GM20431 (cell line): ENCODE measurements around the gene MYO18B.

Experiments used
- in situ Hi-C: fragments of 300-500 bp; cut with MseI, MboI; formaldehyde crosslinking; loops from one replicate; pipeline ENCODE4 v1.15.0; 2020; ENCODE audit warnings: low sequenced_read_pairs; ENCODE audit not compliant: unreplicated experiment

Gene MYO18B

DNA sequence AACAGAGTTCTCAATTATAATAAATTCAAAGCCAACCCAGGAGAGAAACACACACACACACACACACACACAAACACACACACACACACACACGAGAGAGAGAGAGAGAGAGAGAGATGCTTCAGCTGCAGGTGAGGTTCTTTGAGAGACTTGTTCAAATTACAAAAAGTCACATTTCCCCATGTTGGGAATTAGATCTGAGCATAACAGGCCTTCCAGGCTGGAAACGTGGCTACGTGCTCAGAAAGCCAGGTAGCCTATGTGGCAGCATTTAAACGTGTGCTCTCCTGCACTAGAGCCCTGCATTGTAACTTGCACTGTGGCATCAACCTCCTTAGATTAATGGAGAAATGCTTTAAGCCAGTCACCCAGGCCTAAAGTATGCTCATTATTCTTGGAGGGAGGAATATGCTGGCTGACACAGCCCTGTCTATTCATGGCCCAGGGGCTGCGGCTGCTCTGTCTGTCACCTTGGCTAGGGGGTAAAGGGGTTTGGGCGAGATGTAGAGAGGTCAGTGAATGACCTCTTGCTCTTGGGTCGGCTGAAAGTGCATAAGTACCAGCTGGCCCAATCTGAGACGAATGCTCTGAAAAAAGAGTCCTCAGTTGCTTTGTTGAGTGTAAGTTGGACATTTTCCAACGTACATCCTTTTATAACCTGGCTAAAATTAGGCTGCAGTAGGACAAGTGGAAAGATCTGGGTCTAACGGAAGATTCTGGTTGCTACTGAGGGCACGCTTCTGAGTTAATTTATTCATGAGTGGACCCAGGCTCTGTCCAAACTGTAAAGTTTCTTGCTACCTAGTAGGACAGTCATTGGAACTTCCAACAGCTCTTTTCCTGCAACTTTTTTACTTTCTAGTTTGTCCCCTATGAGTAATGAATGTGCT lies 256.1 kb downstream of the MYO18B start:
- in situ Hi-C loops, result no loop called here

DNA sequence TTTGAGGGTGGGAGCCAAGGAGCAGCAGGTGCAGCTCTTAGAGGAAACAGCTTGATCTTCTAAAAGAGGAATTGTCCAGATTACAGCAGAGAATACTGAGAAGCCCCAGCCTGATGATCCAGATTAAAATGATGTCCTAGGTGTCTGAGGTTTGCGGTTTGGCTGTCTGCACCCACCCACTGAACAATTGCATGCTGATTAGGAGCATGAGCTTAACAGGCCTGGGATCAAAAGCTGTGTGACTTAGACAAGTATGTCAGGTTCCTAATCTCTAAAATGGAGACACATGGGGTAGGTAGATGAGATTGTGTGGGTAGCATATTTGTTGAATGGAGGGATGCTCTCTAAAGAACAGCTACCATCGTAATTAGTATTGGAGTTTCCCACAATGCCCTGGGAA lies 260.5 kb downstream of the MYO18B start:
- in situ Hi-C loops, result no loop called here

DNA sequence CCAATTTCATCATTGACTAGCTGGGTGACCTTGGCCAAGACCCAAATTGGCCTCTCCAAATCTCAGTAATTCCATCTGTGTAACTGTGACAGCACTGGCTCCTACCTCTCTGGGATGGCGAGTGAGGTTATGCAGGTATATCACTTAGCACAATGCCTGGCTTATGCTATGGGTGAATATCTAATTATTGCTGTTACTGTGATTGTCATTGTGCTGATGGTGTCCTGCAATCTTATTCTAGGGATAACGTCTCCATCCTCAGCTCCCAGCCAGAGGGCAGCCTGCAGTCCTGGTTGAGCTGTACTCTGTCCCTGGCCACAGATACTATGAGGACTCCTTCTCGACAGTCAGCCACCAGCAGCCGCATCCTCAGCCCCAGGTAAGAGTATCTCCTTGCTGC lies 262.5 kb downstream of the MYO18B start:
- in situ Hi-C loops, result no loop called here

DNA sequence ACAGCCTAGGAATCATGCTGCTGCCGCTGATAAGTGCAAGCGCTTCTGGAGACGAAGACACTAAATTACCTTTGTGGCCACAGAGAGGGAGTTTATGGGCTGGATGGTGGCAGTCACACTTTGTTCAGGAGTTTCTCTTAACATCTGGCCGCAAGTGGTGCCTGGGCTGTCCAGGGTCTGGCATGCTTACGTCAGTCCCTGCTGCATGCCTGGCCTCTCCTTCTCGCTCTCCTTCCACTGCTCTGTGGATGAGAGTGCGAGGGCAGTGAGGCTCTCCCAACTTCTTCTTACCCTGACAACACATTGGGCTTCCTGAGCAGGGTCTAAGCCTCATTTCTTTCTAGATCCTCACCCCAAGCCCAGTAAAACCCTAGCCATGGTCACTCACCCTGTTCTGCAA lies 266.6 kb downstream of the MYO18B start:
- in situ Hi-C loops, result no loop called here

DNA sequence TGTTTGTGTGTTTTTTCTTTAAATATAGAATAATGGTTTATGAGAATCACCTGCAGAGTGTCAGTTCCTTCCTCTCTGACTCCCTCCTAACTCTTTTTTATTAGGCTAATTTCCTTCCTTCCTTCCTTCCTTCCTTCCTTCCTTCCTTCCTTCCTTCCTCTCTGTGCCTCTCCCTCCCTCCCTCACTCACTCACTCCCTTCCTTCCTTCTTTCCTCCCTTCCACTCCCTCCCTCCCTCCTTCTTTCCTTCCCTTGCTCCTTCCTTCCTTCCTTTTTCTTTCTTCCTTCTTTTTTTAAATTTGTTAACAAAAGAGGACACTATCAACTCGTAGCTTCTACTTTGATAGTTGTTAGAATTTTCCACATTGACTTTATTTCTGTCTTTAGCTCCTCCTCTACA lies 274.9 kb downstream of the MYO18B start:
- in situ Hi-C loops, result no loop called here

DNA sequence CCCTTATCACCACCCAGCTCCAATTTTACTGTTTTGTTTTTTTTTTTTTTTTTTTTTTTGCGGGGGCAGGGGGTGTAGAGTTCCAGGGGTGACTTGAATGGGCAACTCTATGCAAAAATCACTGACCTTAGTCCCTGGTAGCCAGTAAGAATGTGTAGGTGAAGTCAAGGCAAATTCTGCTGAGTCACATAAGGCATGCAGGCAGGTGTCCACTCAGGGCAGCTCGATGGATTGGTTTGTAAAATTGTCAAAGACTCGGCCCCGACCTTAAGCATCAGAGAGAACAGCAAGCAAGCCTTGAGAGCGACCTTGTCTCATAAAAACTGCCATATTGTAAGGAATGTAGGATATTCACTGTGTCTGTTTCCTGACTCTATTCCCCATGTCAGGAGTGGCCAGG lies 275.9 kb downstream of the MYO18B start:
- in situ Hi-C loops, result no loop called here

DNA sequence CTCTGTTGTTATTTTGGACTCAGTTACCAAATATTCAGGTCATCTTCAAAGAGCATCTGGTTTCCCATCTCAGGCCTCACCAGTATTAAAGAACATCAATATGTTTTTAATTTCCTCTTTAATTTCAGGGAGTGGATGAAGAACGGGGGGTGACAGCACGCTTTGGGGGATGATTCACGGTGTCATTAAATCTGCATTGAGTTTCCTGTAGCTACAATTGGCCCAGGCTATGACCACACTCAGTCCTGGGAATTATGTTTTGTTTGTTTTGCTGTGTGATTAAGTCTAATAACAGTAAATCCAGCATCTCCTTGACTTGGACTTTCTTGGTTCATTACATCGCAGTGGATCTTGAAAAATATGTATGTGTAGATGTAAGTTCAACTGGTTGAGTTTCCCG lies 277.6 kb downstream of the MYO18B start:
- in situ Hi-C loops, result no loop called here

DNA sequence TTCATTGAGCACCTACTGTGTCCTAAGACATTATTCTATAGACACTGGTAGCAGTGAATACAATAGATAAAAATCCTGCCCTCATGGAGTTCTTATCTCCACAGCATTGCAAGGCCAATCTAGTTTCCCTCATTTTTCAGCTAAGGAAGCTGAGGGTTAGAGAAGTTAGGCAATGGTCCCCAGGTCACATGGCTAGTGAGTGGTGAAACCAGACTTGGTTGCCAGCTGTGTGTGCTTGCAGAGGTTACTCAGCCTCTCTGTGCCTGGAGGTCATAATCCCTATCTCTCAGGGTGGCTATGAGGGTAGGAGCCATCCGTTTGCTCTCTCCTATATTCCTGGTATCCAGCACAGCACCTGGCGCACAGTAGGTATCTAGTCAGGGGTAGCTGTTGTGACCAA lies 279.5 kb downstream of the MYO18B start:
- in situ Hi-C loops, result no loop called here

DNA sequence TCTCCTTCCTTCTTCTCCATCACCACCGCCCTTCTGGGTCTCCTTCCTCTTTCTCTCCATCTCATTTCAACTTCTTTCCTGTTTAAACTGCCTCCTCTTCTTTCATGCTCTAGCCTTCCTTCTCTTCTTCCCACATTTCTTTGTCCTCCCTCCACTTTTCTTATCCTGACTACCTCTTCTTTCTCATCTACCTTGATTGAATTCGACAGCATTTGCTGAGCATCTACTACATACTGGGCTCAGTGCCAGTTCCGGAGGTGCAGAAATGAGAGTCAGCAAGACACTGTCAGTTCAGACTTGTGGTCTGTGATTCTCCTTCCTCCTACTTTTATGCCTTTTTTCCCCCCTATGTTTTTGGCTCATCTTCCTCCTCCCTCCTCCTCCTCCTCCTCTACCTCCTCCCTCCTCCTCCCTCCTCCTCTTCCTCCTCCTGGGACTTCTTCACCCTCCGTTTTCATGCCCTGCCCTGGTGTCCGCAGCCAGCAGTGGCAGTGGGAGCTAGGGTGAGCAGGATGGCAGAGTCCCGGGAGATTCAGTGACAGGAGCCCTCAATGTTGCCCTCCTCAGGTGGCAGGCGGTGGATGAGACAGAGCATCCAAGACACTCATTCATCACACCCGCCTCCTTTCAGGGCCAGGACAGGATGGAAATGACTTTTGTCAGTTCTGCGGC lies 281.3 kb downstream of the MYO18B start:
- in situ Hi-C loops, result no loop called here

DNA sequence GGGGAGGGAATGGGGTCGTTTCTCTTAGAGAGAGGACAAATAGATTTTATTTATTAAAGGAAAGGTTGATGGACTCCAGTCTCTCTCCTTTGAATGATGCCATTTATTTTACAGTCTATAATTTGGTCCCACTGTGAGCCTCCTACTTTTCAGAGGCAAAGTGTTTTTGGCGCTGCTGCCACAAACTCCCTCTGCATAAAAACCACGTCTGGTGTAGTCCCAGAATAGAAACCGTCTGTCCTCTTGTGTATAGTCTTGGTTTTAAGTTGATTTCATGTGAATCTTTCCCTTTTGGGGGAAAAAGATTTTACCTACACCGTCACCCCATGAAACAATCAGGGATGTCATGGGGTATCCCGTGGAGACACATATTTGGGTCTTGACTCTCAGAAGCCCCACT lies 283.6 kb downstream of the MYO18B start:
- in situ Hi-C loops, result no loop called here

DNA sequence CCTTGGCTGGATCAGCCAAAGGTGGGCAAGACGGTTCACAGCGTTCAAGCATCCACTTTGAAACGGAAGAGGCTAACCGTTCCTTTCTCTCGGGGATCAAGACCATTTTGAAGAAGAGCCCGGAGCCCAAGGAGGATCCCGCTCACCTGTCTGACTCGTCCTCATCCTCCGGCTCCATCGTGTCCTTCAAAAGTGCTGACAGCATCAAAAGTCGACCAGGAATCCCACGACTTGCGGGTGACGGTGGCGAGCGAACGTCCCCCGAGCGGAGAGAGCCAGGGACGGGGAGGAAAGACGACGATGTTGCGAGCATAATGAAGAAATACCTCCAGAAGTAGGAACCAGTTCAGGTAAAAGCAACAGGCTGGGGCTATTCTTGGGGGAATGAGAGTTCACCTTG lies 285.4 kb downstream of the MYO18B start:
- in situ Hi-C loops, result no loop called here

DNA sequence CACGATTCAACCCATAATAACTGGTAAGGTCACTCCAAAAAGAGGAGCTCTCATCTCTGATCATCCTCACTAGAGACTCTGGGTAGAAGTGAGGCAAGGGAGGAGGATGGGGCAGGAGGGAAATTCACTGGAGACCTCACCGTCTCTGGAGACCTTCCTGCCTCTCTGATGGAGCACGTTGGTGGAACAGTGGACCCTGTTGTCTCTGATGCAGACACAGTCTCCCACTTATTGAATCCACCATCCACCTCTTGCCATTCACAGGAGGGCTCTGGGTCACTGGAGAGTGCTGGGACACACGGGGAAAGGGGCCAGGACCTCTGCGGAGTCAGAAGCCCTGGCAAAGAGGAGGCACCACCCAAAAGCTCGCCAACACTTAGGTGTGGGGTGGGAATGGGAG lies 289.7 kb downstream of the MYO18B start:
- in situ Hi-C loops, result no loop called here

DNA sequence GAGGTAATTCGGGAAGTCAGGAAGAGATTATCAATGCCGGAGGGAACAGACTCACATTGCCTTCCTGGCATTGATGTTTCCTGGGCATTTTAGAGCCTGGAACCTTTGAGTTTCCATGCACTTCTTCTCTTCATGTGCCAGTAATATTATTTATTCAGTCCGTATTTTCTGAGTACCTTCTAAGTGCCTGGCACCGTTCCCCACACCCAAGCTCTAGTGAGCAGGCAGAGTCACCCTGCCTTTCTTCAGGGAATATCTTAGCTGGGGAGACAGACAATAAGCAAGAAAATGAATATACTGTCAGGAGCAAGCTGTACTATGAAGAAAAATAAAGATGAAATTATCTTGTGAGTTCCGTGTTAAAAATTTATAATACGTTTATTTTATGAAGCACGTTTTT lies 291.1 kb downstream of the MYO18B start:
- in situ Hi-C loops, result no loop called here

DNA sequence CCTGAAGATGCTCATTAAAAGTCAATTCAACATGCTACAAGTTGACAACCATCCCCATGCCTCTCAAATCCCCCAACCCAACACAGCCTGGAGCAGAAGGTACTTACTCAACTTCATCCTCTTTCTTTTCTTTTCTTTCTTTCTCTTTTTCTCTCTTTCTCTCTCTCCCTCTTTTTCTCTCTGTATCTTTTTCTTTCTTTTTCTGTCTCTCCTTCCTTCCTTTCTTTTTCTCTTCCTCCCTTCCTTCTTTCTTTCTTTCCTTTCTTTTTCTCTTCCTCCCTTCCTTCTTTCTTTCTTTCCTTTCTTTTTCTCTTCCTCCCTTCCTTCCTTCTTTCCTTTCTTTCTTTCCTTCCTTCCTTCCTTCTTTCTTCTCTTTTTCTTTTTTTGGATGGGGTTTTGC lies 291.6 kb downstream of the MYO18B start:
- in situ Hi-C loops, result no loop called here

DNA sequence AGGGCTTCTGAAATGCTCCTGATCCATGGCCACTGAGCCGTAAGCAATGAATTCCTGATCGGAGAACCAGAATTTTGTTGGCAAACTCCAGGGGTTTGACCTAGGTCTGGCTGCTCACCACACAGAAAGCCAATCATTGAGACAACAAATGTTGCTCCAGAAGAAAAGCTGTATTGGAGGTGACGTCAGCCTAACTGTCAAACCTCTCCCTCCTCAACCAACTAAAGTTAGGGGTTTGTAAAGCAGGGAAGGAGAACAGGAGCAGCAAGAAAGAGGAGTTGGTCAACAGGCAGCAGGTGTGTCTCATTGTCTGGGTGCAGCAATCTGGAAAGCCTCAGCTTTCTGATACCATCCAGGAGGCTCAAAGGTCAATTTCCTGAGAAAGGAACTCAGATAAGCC lies 293.5 kb downstream of the MYO18B start:
- in situ Hi-C loops, result no loop called here

DNA sequence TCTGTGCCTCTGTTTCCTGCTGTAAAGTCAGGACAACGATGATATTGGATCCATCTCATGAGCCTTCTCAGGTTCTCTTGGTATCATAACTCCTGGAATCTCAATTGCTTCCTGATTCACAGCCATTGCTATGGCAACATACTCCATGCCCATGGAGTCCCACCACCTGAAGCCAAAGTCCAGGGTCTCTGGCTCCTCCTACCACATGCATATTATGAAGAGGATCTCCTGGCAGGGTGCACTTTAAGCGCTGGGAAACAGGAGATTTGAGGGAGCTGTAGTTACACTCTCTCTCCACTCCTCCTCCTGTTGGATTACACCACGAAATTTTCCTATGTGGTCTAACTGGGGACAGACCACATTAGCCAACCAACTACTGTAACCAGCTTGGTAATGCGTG lies 296.4 kb downstream of the MYO18B start:
- in situ Hi-C loops, result no loop called here

DNA sequence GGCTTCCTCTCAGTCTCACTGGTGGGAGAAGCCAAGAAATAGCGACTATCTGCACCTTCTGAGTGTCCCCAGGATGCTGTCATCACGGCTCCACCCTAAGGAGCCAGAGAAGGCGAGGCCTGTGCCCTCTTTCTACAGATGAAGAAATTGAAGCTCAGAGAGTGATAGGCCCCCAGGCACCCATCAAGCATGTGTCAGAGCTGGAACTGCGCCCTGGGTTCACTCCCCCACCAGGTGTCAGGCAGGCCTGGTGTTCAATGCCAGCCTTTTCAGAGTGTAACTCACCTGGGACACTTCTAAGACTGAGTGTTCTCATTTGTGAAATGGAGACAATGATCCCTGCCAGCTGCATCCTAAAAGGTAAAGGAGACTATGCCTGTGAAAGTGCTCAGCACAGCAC lies 299.9 kb downstream of the MYO18B start:
- in situ Hi-C loops, result no loop called here

DNA sequence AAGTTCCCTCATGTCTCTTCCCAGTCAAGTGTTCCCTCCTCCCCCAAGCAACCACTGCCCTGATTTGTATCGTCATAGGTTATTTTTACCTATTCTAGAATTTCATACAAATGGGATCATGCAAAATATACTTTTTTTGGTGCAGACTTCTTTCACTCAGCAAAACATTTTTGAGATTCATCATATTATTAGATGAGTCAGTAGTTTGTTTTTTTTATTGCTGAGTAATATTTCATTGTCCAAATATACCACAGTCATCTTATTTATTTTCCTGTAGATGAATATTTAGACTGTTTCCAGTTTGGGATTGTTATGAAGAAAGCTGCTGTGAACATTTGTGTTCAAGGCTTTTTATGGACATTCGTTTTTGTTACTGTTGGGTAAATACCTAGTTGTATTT lies 301.0 kb downstream of the MYO18B start:
- in situ Hi-C loops, result no loop called here

DNA sequence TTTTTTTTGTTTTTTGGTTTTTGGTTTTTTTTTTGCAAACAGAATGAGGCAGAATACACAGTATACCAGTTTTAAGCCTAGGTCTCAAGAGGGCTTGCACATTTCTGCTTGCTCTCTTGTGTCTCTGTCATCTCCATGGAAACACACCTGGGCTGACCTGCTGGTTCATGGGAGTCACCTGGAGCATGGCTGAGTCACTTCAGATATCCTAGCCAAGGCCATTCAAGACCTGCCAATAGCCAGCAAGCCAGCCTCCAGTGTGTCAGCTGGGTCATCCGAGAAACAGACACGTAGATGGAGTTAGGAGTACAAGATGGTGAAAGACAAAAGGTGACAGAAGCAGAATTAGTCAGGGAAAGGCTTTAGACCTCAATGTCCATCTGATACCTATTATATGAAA lies 303.1 kb downstream of the MYO18B start:
- in situ Hi-C loops, result no loop called here

DNA sequence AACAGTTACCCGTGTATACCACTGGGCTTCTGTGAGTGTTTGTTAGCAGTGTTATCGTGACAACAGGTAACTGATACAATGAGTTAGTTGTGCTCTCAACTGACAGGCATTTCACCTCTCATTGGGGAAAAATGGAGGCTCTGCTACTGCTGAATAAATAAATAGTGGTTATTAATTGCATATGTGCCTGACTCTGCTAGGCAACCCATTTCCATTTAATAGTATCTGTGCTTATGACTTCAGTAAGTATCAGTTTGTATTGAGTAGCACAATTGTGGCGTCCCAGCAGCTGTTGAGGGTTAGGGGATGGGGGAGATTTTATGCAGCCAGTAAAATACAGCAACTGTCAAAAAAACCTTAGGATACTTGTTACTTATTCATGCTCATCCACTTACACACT lies 303.9 kb downstream of the MYO18B start:
- in situ Hi-C loops, result no loop called here

DNA sequence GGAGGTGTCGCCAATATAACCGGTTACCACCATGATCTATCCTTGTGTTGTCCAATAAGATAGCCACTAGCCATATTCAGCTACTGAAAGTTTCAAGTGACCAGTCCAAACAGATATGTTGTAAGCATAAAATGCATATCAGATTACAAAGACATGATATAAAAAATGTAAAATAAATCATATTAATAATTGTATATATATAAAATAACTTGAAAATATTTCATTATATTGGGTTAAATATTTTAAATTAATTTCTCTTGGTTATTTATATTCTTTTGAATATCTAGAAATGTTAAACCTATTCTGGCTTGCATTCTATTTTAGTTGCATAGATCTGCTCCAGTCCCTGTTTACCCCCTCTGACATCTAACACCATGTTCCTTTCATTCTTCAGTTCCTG lies 305.5 kb downstream of the MYO18B start:
- in situ Hi-C loops, result no loop called here

DNA sequence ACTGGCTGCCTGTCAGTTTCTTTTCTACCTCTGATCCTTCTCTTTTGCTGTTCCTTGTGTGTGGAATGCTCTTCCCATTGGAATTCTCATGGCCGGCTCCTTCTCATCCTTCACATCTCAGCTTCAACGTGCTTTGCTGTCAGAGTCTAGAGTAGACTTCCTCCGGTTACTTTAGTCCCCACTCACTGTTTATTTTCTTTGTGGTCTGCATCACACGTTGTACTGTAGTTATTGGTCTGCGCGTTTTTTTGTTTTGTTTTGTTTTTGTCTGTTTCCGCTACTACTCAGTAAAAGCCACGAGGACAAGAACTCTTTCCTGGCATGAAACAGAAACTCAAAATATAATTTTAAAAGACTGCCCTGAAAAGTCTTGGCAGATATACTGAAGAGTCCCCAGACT lies 305.9 kb downstream of the MYO18B start:
- in situ Hi-C loops, result no loop called here
